Progenitor cell of endocrine pancreas (in vitro differentiated cells): Measurements from ENCODE around the gene KAZN. TPM values are rescaled to one million over a fixed set of nuclear protein-coding genes. Genes with fewer than 3 reads are reported as not detected.

Experiments
- DNase-seq: peaks from one replicate; pipeline ENCODE4 v3.0.0; 2021; ENCODE audit warnings: low spot score; ENCODE audit not compliant: unreplicated experiment
- H3K27ac Mint-ChIP-seq: 2 replicates; pipeline ENCODE4 v1.8.0; 2021; ENCODE audit warnings: mild to moderate bottlenecking, moderate library complexity, mixed read lengths
- H3K27me3 Mint-ChIP-seq: 2 replicates; pipeline ENCODE4 v1.8.0; 2021; ENCODE audit warnings: mixed read lengths
- H3K36me3 Mint-ChIP-seq: 2 replicates; pipeline ENCODE4 v1.8.0; 2022; ENCODE audit warnings: mixed read lengths; ENCODE audit not compliant: insufficient read depth
- H3K4me1 Mint-ChIP-seq: 2 replicates; pipeline ENCODE4 v1.8.0; 2021; ENCODE audit warnings: low read depth, mixed read lengths
- H3K4me3 Mint-ChIP-seq: 2 replicates; pipeline ENCODE4 v1.8.0; 2021; ENCODE audit warnings: low read depth, mild to moderate bottlenecking, moderate library complexity, mixed read lengths
- H3K9me3 Mint-ChIP-seq: 2 replicates; pipeline ENCODE4 v1.8.0; 2021; ENCODE audit warnings: low read depth, mixed read lengths
- CTCF ChIP-seq: fragments of 200-600 bp; sonication (generic); IDR thresholded peaks from one replicate; pipeline ENCODE4 v1.5.0; 2021; ENCODE audit warnings: antibody characterized with exemption, mild to moderate bottlenecking; ENCODE audit not compliant: unreplicated experiment
- total RNA-seq: library from RNA; stranded (reverse); gene quantifications from 2 replicates; pipeline ENCODE4 v1.2.1, GENCODE V29; 2021

KAZN gene
- total RNA-seq, 1 donor from 2014 or later, result 12.9 TPM

GRCh38 chr1:14876747-14877146 is 278.3 kb downstream of the KAZN start:
- H3K36me3 Mint-ChIP-seq, result no peaks in the 10 kb centered on the region

GRCh38 chr1:14877224-14877623 is 278.7 kb downstream of the KAZN start:
- Mint-ChIP-seq H3K4me3 (no peak overlapping the region), H3K27ac (no peak overlapping the region), H3K9me3 (no peaks in the 10 kb centered on the region), H3K36me3 (no peaks in the 10 kb centered on the region), H3K27me3 (peaks cover 3% of the 10 kb centered on the region), H3K4me1 (peaks cover 8% of the 10 kb centered on the region)
- no peak for DNase-seq
- no peak for TF ChIP-seq CTCF

More at GRCh38 chr1:14876747-14877146, 278.3 kb downstream of the KAZN start:
- H3K4me3 Mint-ChIP-seq, result no peak overlapping the region
- H3K27ac Mint-ChIP-seq, result no peak overlapping the region
- H3K4me1 Mint-ChIP-seq, result peaks cover 8% of the 10 kb centered on the region
- H3K27me3 Mint-ChIP-seq, result peaks cover 3% of the 10 kb centered on the region
- H3K9me3 Mint-ChIP-seq, result no peaks in the 10 kb centered on the region
- TF ChIP-seq CTCF, result no peak
- no peak for DNase-seq

- H3K27me3 Mint-ChIP-seq, result peaks cover 3% of the 10 kb centered on the region
- no peak for DNase-seq
- TF ChIP-seq CTCF, result no peak
- no peak overlapping the region for H3K27ac Mint-ChIP-seq
- no peaks in the 10 kb centered on the region for H3K36me3 Mint-ChIP-seq
- H3K9me3 Mint-ChIP-seq, result no peaks in the 10 kb centered on the region
- peaks cover 8% of the 10 kb centered on the region for H3K4me1 Mint-ChIP-seq
- no peak overlapping the region for H3K4me3 Mint-ChIP-seq
Observed at GRCh38 chr1:14878124-14878523, 279.6 kb downstream of the KAZN start.

GRCh38 chr1:14878951-14879350 is 280.5 kb downstream of the KAZN start:
- no peak for TF ChIP-seq CTCF
- Mint-ChIP-seq H3K9me3 (no peaks in the 10 kb centered on the region), H3K4me1 (peaks cover 8% of the 10 kb centered on the region), H3K27ac (no peak overlapping the region), H3K36me3 (no peaks in the 10 kb centered on the region), H3K27me3 (peaks cover 3% of the 10 kb centered on the region), H3K4me3 (no peak overlapping the region)
- no peak for DNase-seq

- Mint-ChIP-seq H3K36me3 (no peaks in the 10 kb centered on the region), H3K27ac (no peak overlapping the region), H3K4me3 (no peak overlapping the region), H3K27me3 (peaks cover under 1% of the 10 kb centered on the region), H3K4me1 (peaks cover 7% of the 10 kb centered on the region), H3K9me3 (no peaks in the 10 kb centered on the region)
- no peak for DNase-seq
- no peak for TF ChIP-seq CTCF
Observed at GRCh38 chr1:14880456-14881316, 282.2 kb downstream of the KAZN start.
